Measurements from ENCODE around the gene TWF1.

- TF ChIP-seq CTCF (conservative IDR thresholded peaks at IDR 0.05) (no peak), ZFX (IDR thresholded peaks at IDR 0.05) (no peak)
Observed at GRCh38 chr12:43797561-43798217, 8.4 kb downstream of the TWF1 start.

All from C4-2B (cell line).